VCaP (cell line): ENCODE results near the gene LATS2.

ENCODE experiments used
- H3K27ac ChIP-seq: fragments of 450-650 bp; 2 replicates; pipeline ENCODE4 v1.5.1; 2017
- TF ChIP-seq, protein P1 (sequence below): fragments of 450-650 bp; conservative IDR thresholded peaks from 2 replicates; pipeline ENCODE4 v1.5.1; 2017; ENCODE audit warnings: mild to moderate bottlenecking, moderate library complexity

Gene LATS2

DNA sequence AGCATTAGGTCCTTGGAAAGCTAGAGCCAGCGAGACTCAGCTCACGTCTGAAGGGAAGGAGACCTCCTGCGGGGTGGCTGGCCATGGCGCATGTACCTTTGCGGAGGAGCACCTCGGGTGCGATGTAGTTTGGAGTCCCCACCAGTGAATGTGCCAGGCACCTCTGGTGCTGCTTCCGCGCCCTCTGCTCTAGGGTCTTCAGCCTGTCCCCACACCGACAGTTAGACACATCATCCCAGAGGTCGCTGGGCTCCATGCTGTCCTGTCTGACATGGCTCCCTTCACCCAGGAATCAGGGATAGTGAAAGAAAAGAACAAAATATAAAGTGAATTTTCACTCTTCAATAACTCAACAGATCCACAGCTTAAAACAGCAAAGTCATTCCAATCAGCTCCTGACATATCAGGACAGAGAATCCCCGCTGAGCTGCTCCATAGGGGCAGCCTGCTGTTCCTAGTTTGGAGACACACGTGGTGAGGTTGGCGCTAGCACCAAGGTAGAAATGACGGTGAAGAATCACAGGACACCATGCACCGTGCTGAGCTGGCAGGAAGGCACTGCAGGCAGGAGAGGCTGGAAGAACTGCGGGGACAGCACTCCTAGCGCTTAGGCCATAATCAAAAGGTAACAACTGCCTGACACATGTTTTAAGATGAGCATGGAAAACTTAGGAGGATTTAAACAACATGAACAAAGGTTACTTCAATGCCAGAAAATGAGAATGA lies 79.9 kb downstream of the LATS2 start:
- TF ChIP-seq, protein P1, sequence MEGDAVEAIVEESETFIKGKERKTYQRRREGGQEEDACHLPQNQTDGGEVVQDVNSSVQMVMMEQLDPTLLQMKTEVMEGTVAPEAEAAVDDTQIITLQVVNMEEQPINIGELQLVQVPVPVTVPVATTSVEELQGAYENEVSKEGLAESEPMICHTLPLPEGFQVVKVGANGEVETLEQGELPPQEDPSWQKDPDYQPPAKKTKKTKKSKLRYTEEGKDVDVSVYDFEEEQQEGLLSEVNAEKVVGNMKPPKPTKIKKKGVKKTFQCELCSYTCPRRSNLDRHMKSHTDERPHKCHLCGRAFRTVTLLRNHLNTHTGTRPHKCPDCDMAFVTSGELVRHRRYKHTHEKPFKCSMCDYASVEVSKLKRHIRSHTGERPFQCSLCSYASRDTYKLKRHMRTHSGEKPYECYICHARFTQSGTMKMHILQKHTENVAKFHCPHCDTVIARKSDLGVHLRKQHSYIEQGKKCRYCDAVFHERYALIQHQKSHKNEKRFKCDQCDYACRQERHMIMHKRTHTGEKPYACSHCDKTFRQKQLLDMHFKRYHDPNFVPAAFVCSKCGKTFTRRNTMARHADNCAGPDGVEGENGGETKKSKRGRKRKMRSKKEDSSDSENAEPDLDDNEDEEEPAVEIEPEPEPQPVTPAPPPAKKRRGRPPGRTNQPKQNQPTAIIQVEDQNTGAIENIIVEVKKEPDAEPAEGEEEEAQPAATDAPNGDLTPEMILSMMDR = no peak
- no peak overlapping the region for H3K27ac ChIP-seq

- H3K27ac ChIP-seq = no peak overlapping the region
- TF ChIP-seq, protein P1 = no peak
Observed at GRCh38 chr13:20980899-20981298, 80.5 kb downstream of the LATS2 start.

DNA sequence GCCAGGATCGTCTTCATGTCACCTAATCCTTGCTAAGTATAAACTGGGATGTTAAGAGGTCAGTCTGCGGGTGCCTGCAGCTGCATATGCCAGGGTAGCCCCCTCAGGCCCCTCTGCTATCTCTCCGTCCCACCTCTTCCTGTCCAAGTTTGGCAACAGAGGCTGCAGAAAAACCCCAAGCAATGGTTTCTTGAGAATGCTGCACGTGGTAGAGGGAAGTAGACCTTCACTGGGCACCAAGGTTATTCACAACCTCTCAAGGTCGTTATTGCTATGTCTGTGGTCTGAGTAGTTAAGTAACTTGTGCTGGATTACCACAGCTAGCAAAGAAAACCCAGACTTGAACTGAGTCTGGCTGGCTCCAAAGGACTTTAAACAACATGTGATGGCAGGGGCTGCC lies 81.0 kb downstream of the LATS2 start:
- H3K27ac ChIP-seq = no peak overlapping the region
- TF ChIP-seq, protein P1 = no peak

- no peak overlapping the region for H3K27ac ChIP-seq
- TF ChIP-seq, protein P1 = no peak
Observed at GRCh38 chr13:20977394-20977793, 84.0 kb downstream of the LATS2 start.

- no peak overlapping the region for H3K27ac ChIP-seq
- TF ChIP-seq, protein P1 = no peak
Observed at GRCh38 chr13:20974981-20975585, 86.3 kb downstream of the LATS2 start.

DNA sequence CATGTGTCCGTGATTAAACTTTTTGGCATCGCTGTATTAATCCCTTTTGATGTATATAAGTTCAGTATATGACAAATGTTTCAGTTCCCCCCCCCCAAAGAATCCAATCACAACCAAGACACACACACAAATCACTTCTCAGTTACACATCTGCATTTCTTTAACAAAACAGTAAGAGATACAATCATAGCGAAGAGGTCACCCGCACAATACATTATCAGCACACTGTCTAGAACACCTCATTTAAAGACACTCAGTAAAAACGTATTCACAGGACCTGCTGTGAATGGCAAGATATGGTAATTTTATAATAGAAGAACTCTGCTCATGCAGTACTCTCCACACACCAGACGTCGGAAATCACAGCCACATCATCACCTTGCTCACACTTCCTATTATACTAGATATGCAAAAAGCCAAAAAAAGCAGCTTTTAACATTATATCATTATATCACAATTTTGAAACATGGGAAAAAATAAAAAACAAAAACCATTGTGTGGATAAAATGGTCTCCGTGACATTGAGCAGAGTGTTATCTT lies 87.4 kb downstream of the LATS2 start:
- no peak overlapping the region for H3K27ac ChIP-seq
- TF ChIP-seq, protein P1 = no peak

DNA sequence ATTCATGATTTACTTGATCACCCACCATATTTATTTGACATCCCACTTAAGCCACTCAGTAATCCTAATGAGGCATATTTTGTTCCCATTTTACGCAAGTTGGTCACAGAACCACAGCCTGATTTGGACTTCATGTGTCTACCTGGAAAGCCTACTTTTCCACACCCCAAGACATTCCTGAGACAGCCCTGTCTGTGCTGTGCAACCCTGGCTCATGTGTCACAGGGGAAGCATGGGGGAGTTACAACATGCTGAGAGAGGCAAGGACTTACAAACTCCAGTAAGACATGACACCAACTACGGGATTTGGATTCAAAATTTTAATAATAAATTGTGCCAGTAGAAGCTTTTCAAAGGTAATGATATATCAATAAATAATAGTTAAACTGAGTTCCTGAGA lies 88.7 kb downstream of the LATS2 start:
- no peak overlapping the region for H3K27ac ChIP-seq
- TF ChIP-seq, protein P1 = no peak
